Endodermal cell (in vitro differentiated cells): ENCODE results near the gene TTC22. TPM values are rescaled to one million over a fixed set of nuclear protein-coding genes. Genes with fewer than 3 reads are reported as not detected.

Source experiments
- DNase-seq: peaks from one replicate; pipeline ENCODE4 v3.0.0-alpha.2; 2017
- H3K27ac ChIP-seq: 2 replicates; pipeline ENCODE4 v1.5.1; 2013; ENCODE audit warnings: mild to moderate bottlenecking, low read depth, low read length, moderate library complexity
- H3K27me3 ChIP-seq: 2 replicates; pipeline ENCODE4 v1.6.1; 2013; ENCODE audit warnings: mild to moderate bottlenecking, low read length, moderate library complexity; ENCODE audit not compliant: insufficient read depth, control insufficient read depth, poor library complexity, severe bottlenecking
- H3K36me3 ChIP-seq: 2 replicates; pipeline ENCODE4 v1.7.0; 2013; ENCODE audit warnings: mild to moderate bottlenecking, low read length, moderate library complexity; ENCODE audit not compliant: control insufficient read depth, insufficient read depth
- H3K4me1 ChIP-seq: one replicate; pipeline ENCODE4 v1.7.0; 2013; ENCODE audit warnings: low read length; ENCODE audit not compliant: control insufficient read depth, insufficient read depth
- H3K4me3 ChIP-seq: 2 replicates; pipeline ENCODE4 v1.5.1; 2013; ENCODE audit warnings: mild to moderate bottlenecking, low read length, moderate library complexity
- H3K9ac ChIP-seq: 2 replicates; pipeline ENCODE4 v1.6.1; 2013; ENCODE audit warnings: mild to moderate bottlenecking, low read length, moderate library complexity; ENCODE audit not compliant: poor library complexity, severe bottlenecking; ENCODE audit errors: extremely low read depth
- H3K9me3 ChIP-seq: 2 replicates; pipeline ENCODE4 v1.6.1; 2013; ENCODE audit warnings: mild to moderate bottlenecking, low read length, moderate library complexity; ENCODE audit not compliant: control insufficient read depth
- H3K27ac Mint-ChIP-seq: 2 replicates; pipeline ENCODE4 v1.8.0; 2020; ENCODE audit warnings: mixed read lengths
- H3K27me3 Mint-ChIP-seq: 2 replicates; pipeline ENCODE4 v1.8.0; 2021; ENCODE audit warnings: mild to moderate bottlenecking, mixed read lengths; ENCODE audit not compliant: insufficient read depth
- H3K36me3 Mint-ChIP-seq: 2 replicates; pipeline ENCODE4 v1.8.0; 2020; ENCODE audit warnings: low read depth, mixed read lengths
- H3K4me1 Mint-ChIP-seq: 2 replicates; pipeline ENCODE4 v1.8.0; 2020; ENCODE audit warnings: mixed read lengths
- H3K4me3 Mint-ChIP-seq: 2 replicates; pipeline ENCODE4 v1.8.0; 2020; ENCODE audit warnings: mild to moderate bottlenecking, moderate library complexity, mixed read lengths
- H3K9me3 Mint-ChIP-seq: 2 replicates; pipeline ENCODE4 v1.8.0; 2020; ENCODE audit warnings: mild to moderate bottlenecking, mixed read lengths
- CTCF ChIP-seq: fragments of 200-600 bp; sonication (generic); conservative IDR thresholded peaks from 2 replicates; pipeline ENCODE4 v1.5.0; 2021; ENCODE audit warnings: antibody characterized with exemption, mild to moderate bottlenecking
- WGBS, 2 experiments: methylation state at CpG; one replicate each; pipeline versions ENCODE4 v1.1.5 to v1.1.7; 2013; ENCODE audit warnings: missing lambda C conversion rate in 2 of 2, mixed read lengths in 1 of 2; ENCODE audit not compliant: insufficient coverage in 1 of 2, insufficient read length in 1 of 2; 5-methylcytosine and 5-hydroxymethylcytosine counted together
- total RNA-seq, 2 donors: library from RNA; stranded (reverse); fragmentation: NEBNext Ultra II Directional in 1 of 2; extraction: Animal tissue kit (Norgen Biotek cat#: 25700) in 1 of 2; gene quantifications; 2 replicates in 1 of 2; 3 replicates in 1 of 2; pipeline ENCODE4 v1.2.1, GENCODE V29; 2021

TTC22 gene
- total RNA-seq, 2 donors from 2014 or later, result 0.44 to 0.53 TPM

GRCh38 chr1:54849219-54850068 is 48.3 kb upstream of the TTC22 start:
- no peak overlapping the region for H3K27ac Mint-ChIP-seq
- Histone ChIP-seq H3K27ac (no peak overlapping the region), H3K36me3 (peaks cover 76% of the 10 kb centered on the region), H3K27me3 (no peaks in the 10 kb centered on the region), H3K4me3 (no peak overlapping the region), H3K9me3 (no peaks in the 10 kb centered on the region), H3K9ac (no peak overlapping the region), H3K4me1 (no peaks in the 10 kb centered on the region)
- peak; percentile 37 for DNase-seq
- no peaks in the 10 kb centered on the region for H3K4me1 Mint-ChIP-seq
- no peaks in the 10 kb centered on the region for H3K27me3 Mint-ChIP-seq
- no peak overlapping the region for H3K4me3 Mint-ChIP-seq
- H3K9me3 Mint-ChIP-seq, result no peaks in the 10 kb centered on the region
- no peak for TF ChIP-seq CTCF
- peaks cover 69% of the 10 kb centered on the region for H3K36me3 Mint-ChIP-seq
- 94 to 100% methylated on average over 6 of the region's 6 CpGs for WGBS, 2 experiments

GRCh38 chr1:54848134-54848948 is 47.2 kb upstream of the TTC22 start:
- WGBS, 2 experiments, result 93 to 96% methylated on average over 5 to 7 of the region's 7 CpGs
- Mint-ChIP-seq H3K27me3 (no peaks in the 10 kb centered on the region), H3K4me1 (no peaks in the 10 kb centered on the region), H3K4me3 (no peak overlapping the region), H3K9me3 (no peaks in the 10 kb centered on the region), H3K27ac (no peak overlapping the region), H3K36me3 (peaks cover 61% of the 10 kb centered on the region)
- Histone ChIP-seq H3K27me3 (no peaks in the 10 kb centered on the region), H3K27ac (no peak overlapping the region), H3K9ac (no peak overlapping the region), H3K36me3 (peaks cover 65% of the 10 kb centered on the region), H3K9me3 (no peaks in the 10 kb centered on the region), H3K4me3 (no peak overlapping the region), H3K4me1 (no peaks in the 10 kb centered on the region)
- peak; percentile 62 for DNase-seq
- TF ChIP-seq CTCF, result peak; percentile 52

- Histone ChIP-seq H3K4me3 (no peak overlapping the region), H3K9me3 (no peaks in the 10 kb centered on the region), H3K27ac (no peak overlapping the region), H3K9ac (no peak overlapping the region), H3K27me3 (no peaks in the 10 kb centered on the region), H3K4me1 (no peaks in the 10 kb centered on the region), H3K36me3 (peaks cover 49% of the 10 kb centered on the region)
- 94 to 98% methylated on average over 6 to 9 of the region's 9 CpGs for WGBS, 2 experiments
- Mint-ChIP-seq H3K9me3 (no peaks in the 10 kb centered on the region), H3K36me3 (peaks cover 48% of the 10 kb centered on the region), H3K27me3 (no peaks in the 10 kb centered on the region), H3K4me1 (no peaks in the 10 kb centered on the region), H3K27ac (no peak overlapping the region), H3K4me3 (no peak overlapping the region)
- TF ChIP-seq CTCF, result no peak
- peak; percentile 64 for DNase-seq
Observed at GRCh38 chr1:54846716-54847284, 45.7 kb upstream of the TTC22 start.
